GM21529 (cell line): ENCODE measurements around the gene CAPNS2.
"Not testable (repeated sequence)": the region's sequence is repeated elsewhere in the genome, so short reads cannot be mapped to it uniquely, and the experiment has no call there.

Experiments used
- ATAC-seq: cut with Tn5 transposase; IDR thresholded peaks from one replicate; pipeline ENCODE4 v1.9.1; 2021; ENCODE audit not compliant: unreplicated experiment

CAPNS2 gene

GRCh38 chr16:55567382-55567781 is 898 bp downstream of the CAPNS2 start:
- ATAC-seq: no peak

GRCh38 chr16:55568207-55568606 is 1.7 kb downstream of the CAPNS2 start:
- ATAC-seq: no peak

- ATAC-seq: no peak
Observed at GRCh38 chr16:55569025-55569424, 2.5 kb downstream of the CAPNS2 start.

- ATAC-seq: no peak
Observed at GRCh38 chr16:55570159-55570558, 3.7 kb downstream of the CAPNS2 start.

GRCh38 chr16:55571191-55571897 is 4.9 kb downstream of the CAPNS2 start:
- no peak for ATAC-seq

- ATAC-seq: no peak
Observed at GRCh38 chr16:55572439-55572838, 6.0 kb downstream of the CAPNS2 start.

GRCh38 chr16:55574811-55575210 is 8.3 kb downstream of the CAPNS2 start:
- no peak for ATAC-seq

- ATAC-seq: no peak
Observed at GRCh38 chr16:55575496-55575895, 9.0 kb downstream of the CAPNS2 start.

- ATAC-seq: no peak
Observed at GRCh38 chr16:55576384-55576783, 9.9 kb downstream of the CAPNS2 start.

GRCh38 chr16:55577887-55578286 is 11.4 kb downstream of the CAPNS2 start:
- ATAC-seq: no peak

GRCh38 chr16:55585631-55586030 is 19.1 kb downstream of the CAPNS2 start:
- ATAC-seq: no peak

GRCh38 chr16:55588799-55589198 is 22.3 kb downstream of the CAPNS2 start:
- no peak for ATAC-seq

GRCh38 chr16:55592306-55592705 is 25.8 kb downstream of the CAPNS2 start:
- no peak for ATAC-seq

GRCh38 chr16:55597928-55598327 is 31.4 kb downstream of the CAPNS2 start:
- ATAC-seq: no peak

- no peak for ATAC-seq
Observed at GRCh38 chr16:55605754-55606336, 39.4 kb downstream of the CAPNS2 start.

- no peak for ATAC-seq
Observed at GRCh38 chr16:55613613-55614335, 47.3 kb downstream of the CAPNS2 start.

GRCh38 chr16:55615071-55615470 is 48.6 kb downstream of the CAPNS2 start:
- no peak for ATAC-seq

- ATAC-seq: not testable (repeated sequence)
Observed at GRCh38 chr16:55615670-55616069, 49.2 kb downstream of the CAPNS2 start.
